ENCODE results near the gene CIITA.
A peak's percentile ranks its signal among the peaks of the same experiment; 100 is the strongest.

DNA sequence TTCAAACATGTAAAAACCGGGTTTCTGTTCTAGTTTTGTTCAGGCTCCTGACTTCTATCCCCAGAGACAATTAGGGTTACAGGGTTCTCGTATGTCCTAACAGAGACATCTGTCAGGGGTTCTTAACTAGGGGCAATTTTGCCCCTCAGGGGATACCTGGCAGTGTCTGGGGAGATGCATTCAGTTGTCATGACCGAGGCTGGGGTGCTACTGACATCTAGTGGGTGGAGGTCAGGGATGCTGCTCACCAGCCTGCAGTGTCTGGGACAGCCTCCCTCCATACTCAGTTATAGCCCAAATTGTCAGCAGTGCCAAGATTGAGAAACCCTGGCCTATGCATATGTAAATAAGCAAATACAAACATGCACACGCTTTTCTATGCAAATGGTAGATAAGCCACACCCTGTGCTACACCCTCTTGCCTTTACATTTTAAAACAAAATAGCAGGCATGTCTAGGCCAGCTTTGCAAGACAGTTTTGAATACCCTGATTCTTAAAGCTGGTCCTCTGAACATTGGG is 104.8 kb downstream of the CIITA start:
- TF ChIP-seq, protein P1, sequence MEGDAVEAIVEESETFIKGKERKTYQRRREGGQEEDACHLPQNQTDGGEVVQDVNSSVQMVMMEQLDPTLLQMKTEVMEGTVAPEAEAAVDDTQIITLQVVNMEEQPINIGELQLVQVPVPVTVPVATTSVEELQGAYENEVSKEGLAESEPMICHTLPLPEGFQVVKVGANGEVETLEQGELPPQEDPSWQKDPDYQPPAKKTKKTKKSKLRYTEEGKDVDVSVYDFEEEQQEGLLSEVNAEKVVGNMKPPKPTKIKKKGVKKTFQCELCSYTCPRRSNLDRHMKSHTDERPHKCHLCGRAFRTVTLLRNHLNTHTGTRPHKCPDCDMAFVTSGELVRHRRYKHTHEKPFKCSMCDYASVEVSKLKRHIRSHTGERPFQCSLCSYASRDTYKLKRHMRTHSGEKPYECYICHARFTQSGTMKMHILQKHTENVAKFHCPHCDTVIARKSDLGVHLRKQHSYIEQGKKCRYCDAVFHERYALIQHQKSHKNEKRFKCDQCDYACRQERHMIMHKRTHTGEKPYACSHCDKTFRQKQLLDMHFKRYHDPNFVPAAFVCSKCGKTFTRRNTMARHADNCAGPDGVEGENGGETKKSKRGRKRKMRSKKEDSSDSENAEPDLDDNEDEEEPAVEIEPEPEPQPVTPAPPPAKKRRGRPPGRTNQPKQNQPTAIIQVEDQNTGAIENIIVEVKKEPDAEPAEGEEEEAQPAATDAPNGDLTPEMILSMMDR (conservative IDR thresholded peaks at IDR 0.05), result peak; percentile 71
- TF ChIP-seq ZFX (IDR thresholded peaks at IDR 0.05), result no peak

Measured in C4-2B (cell line).